KOPT-K1 (cell line): ENCODE data around the gene WDR26.
"Not testable (repeated sequence)": the region's sequence is repeated elsewhere in the genome, so short reads cannot be mapped to it uniquely, and the experiment has no call there.

Source experiments
- H3K27ac ChIP-seq: fragments of 200-600 bp; sonication (generic); 2 replicates; pipeline ENCODE4 v1.5.1; 2016; ENCODE audit warnings: antibody characterized with exemption, mild to moderate bottlenecking, low read depth, low read length; ENCODE audit not compliant: poor library complexity, severe bottlenecking
- H3K36me3 ChIP-seq: fragments of 200-600 bp; sonication (generic); 2 replicates; pipeline ENCODE4 v1.5.1; 2017; ENCODE audit warnings: antibody characterized with exemption, mild to moderate bottlenecking, low read length, moderate library complexity; ENCODE audit not compliant: insufficient read depth
- H3K9me3 ChIP-seq: fragments of 200-600 bp; sonication (generic); 2 replicates; pipeline ENCODE4 v1.5.1; 2017; ENCODE audit warnings: antibody characterized with exemption, low read length, mild to moderate bottlenecking; ENCODE audit not compliant: insufficient read depth, poor library complexity, severe bottlenecking

Gene WDR26

GRCh38 chr1:224356685-224357625 lies 77.6 kb downstream of the WDR26 start, which contains the start of gene CNIH4:
Gene CNIH4 (plus strand): TSS chr1:224356879. CDS start chr1:224356925, 46 bp downstream.
- Histone ChIP-seq H3K27ac (peak within 1 kb of the TSS; percentile 75), H3K9me3 (no peaks in the 10 kb centered on the region), H3K36me3 (0 out of 2 replicates have a peak, but pooled peaks cover 6% of the 10 kb centered on the region)

- Histone ChIP-seq H3K27ac (no peak overlapping the region), H3K36me3 (0 out of 2 replicates have a peak, but pooled peaks cover 1% of the 10 kb centered on the region), H3K9me3 (no peaks in the 10 kb centered on the region)
Observed at GRCh38 chr1:224353975-224354925, 80.3 kb downstream of the WDR26 start.

GRCh38 chr1:224352436-224353085 lies 82.0 kb downstream of the WDR26 start:
- not testable (repeated sequence) for H3K9me3 ChIP-seq, H3K36me3 ChIP-seq, H3K27ac ChIP-seq

GRCh38 chr1:224349716-224350115 lies 84.9 kb downstream of the WDR26 start:
- H3K36me3 ChIP-seq, H3K27ac ChIP-seq, H3K9me3 ChIP-seq: not testable (repeated sequence)

GRCh38 chr1:224348137-224348536 lies 86.5 kb downstream of the WDR26 start:
- Histone ChIP-seq H3K27ac (no peak overlapping the region), H3K9me3 (peaks cover 20% of the 10 kb centered on the region), H3K36me3 (no peaks in the 10 kb centered on the region)

- Histone ChIP-seq H3K36me3 (no peaks in the 10 kb centered on the region), H3K9me3 (peaks cover 25% of the 10 kb centered on the region), H3K27ac (no peak overlapping the region)
Observed at GRCh38 chr1:224343679-224344078, 90.9 kb downstream of the WDR26 start.

GRCh38 chr1:224340453-224341384 lies 93.9 kb downstream of the WDR26 start:
- peaks cover 25% of the 10 kb centered on the region for H3K9me3 ChIP-seq
- not testable (repeated sequence) for H3K36me3 ChIP-seq, H3K27ac ChIP-seq

- peaks cover 19% of the 10 kb centered on the region for H3K9me3 ChIP-seq
- H3K36me3 ChIP-seq = no peaks in the 10 kb centered on the region
- no peak overlapping the region for H3K27ac ChIP-seq
Observed at GRCh38 chr1:224339442-224340033, 95.1 kb downstream of the WDR26 start.

- no peaks in the 10 kb centered on the region for H3K36me3 ChIP-seq
- H3K9me3 ChIP-seq = peaks cover 6% of the 10 kb centered on the region
- no peak overlapping the region for H3K27ac ChIP-seq
Observed at GRCh38 chr1:224338150-224338838, 96.3 kb downstream of the WDR26 start.
